ENCODE measurements around the gene SYT13. TPM values are rescaled to one million over a fixed set of nuclear protein-coding genes. Genes with fewer than 3 reads are reported as not detected.

The SYT13 gene
- total RNA-seq, 1 experiment from 2014 or later = not detected

GRCh38 chr11:45263773-45264172 lies 22.4 kb downstream of the SYT13 start:
- no TSS peak for BruUV-seq (replicated peaks)
- POLR2A ChIA-PET (ENCODE audit: unreplicated experiment) = no interaction called here
- CTCF ChIA-PET = no interaction called here
- H3K9me2 ChIP-seq (ENCODE audit: insufficient read depth) = peaks cover 6% of the 10 kb centered on the region; the same call in 1 of the 2 replicates
- H3K36me3 ChIP-seq (ENCODE audit: low read depth) = no peaks in the 10 kb centered on the region
- no peaks in the 10 kb centered on the region for H3F3A ChIP-seq (ENCODE audit: insufficient read depth, low read depth)
- no peaks in the 10 kb centered on the region for H3K9me3 ChIP-seq (ENCODE audit: insufficient read depth, low read depth)
- H3K27me3 ChIP-seq (ENCODE audit: insufficient read depth, low read depth) = peaks cover 43% of the 10 kb centered on the region
- no peaks in the 10 kb centered on the region for H4K20me1 ChIP-seq (ENCODE audit: insufficient read depth)
- 0 out of 2 replicates have a peak, but pooled peaks cover 3% of the 10 kb centered on the region for H3K4me1 ChIP-seq (replicated peaks; ENCODE audit: insufficient read depth)
- no peaks in the 10 kb centered on the region for H3K79me2 ChIP-seq (ENCODE audit: low read depth)
- intact Hi-C loops (cut with micrococcal nuclease; ENCODE audit: unreplicated experiment) = no loop called here
- DNase-seq = no peak
- H3K4me3 ChIP-seq = no peak overlapping the region
- H3K4me2 ChIP-seq = no peak overlapping the region
- no peak overlapping the region for H3K27ac ChIP-seq
- TF ChIP-seq CTCF (conservative IDR thresholded peaks at IDR 0.05) = no peak
- no peak for TF ChIP-seq EZH2 (IDR thresholded peaks at IDR 0.05; ENCODE audit: low read depth)
- H2AFZ ChIP-seq = no peak overlapping the region

- Histone ChIP-seq H3K79me2 (ENCODE audit: low read depth) (no peaks in the 10 kb centered on the region), H2AFZ (no peak overlapping the region), H4K20me1 (ENCODE audit: insufficient read depth) (no peaks in the 10 kb centered on the region), H3K9me3 (ENCODE audit: insufficient read depth, low read depth) (no peaks in the 10 kb centered on the region), H3K4me3 (no peak overlapping the region), H3K9me2 (ENCODE audit: insufficient read depth) (peaks cover 6% of the 10 kb centered on the region; the same call in 1 of the 2 replicates), H3F3A (ENCODE audit: insufficient read depth, low read depth) (no peaks in the 10 kb centered on the region), H3K4me2 (no peak overlapping the region), H3K36me3 (ENCODE audit: low read depth) (no peaks in the 10 kb centered on the region), H3K27me3 (ENCODE audit: insufficient read depth, low read depth) (peaks cover 38% of the 10 kb centered on the region), H3K27ac (no peak overlapping the region), H3K4me1 (replicated peaks; ENCODE audit: insufficient read depth) (0 out of 2 replicates have a peak, but pooled peaks cover 3% of the 10 kb centered on the region)
- ChIA-PET POLR2A (ENCODE audit: unreplicated experiment) (no interaction called here), CTCF (no interaction called here)
- intact Hi-C loops (cut with micrococcal nuclease; ENCODE audit: unreplicated experiment) = no loop called here
- DNase-seq = no peak
- BruUV-seq (replicated peaks) = no TSS peak
- no peak for TF ChIP-seq EZH2 (IDR thresholded peaks at IDR 0.05; ENCODE audit: low read depth)
- no peak for TF ChIP-seq CTCF (conservative IDR thresholded peaks at IDR 0.05)
Measured at GRCh38 chr11:45262900-45263299, 23.2 kb downstream of the SYT13 start.

- BruUV-seq (replicated peaks) = no TSS peak
- H3K9me2 ChIP-seq (ENCODE audit: insufficient read depth) = peaks cover 6% of the 10 kb centered on the region; the same call in 1 of the 2 replicates
- no peak overlapping the region for H3K27ac ChIP-seq
- no peaks in the 10 kb centered on the region for H3K9me3 ChIP-seq (ENCODE audit: insufficient read depth, low read depth)
- H4K20me1 ChIP-seq (ENCODE audit: insufficient read depth) = no peaks in the 10 kb centered on the region
- H3K4me3 ChIP-seq = no peak overlapping the region
- no peak overlapping the region for H2AFZ ChIP-seq
- TF ChIP-seq CTCF (conservative IDR thresholded peaks at IDR 0.05) = no peak
- TF ChIP-seq EZH2 (IDR thresholded peaks at IDR 0.05; ENCODE audit: low read depth) = no peak
- no peaks in the 10 kb centered on the region for H3K79me2 ChIP-seq (ENCODE audit: low read depth)
- H3K4me1 ChIP-seq (replicated peaks; ENCODE audit: insufficient read depth) = 0 out of 2 replicates have a peak, but pooled peaks cover 3% of the 10 kb centered on the region
- H3K4me2 ChIP-seq = no peak overlapping the region
- DNase-seq = no peak
- H3K36me3 ChIP-seq (ENCODE audit: low read depth) = no peaks in the 10 kb centered on the region
- ChIA-PET CTCF (interaction anchor here (0.6 kb wide), 1 partner anchor 433 kb away, joined by 3 read pairs; no protein-coding TSS in a partner anchor), POLR2A (ENCODE audit: unreplicated experiment) (no interaction called here)
- H3K27me3 ChIP-seq (ENCODE audit: insufficient read depth, low read depth) = peaks cover 45% of the 10 kb centered on the region
- intact Hi-C loops (cut with micrococcal nuclease; ENCODE audit: unreplicated experiment) = no loop called here
- H3F3A ChIP-seq (ENCODE audit: insufficient read depth, low read depth) = no peaks in the 10 kb centered on the region
Measured at GRCh38 chr11:45260071-45260470, 26.1 kb downstream of the SYT13 start.

Data from PC-9 (cell line).